Measurements from ENCODE around the gene CFAP299.
"Not testable (repeated sequence)": the region's sequence is repeated elsewhere in the genome, so short reads cannot be mapped to it uniquely, and the experiment has no call there.

CFAP299 gene

DNA sequence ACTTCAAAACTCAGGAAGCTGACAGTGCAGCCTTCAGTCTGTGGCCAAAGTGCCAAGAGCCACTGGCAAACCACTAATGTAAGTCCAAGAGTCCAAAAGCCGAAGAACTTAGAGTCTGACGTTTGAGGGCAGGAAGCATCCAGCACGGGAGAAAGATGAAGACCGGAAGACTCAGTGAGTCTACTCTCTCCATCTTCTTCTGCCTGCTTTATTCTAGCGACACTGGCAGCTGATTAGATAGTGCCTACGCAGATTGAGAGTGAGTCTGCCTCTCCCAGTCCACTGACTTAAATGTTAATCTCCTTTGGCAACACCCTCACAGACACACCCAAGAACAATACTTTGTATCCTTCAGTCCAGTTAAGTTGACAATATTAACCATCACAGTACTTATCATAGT is 414.0 kb downstream of the CFAP299 start:
- DNase-seq, result not testable (repeated sequence)

DNA sequence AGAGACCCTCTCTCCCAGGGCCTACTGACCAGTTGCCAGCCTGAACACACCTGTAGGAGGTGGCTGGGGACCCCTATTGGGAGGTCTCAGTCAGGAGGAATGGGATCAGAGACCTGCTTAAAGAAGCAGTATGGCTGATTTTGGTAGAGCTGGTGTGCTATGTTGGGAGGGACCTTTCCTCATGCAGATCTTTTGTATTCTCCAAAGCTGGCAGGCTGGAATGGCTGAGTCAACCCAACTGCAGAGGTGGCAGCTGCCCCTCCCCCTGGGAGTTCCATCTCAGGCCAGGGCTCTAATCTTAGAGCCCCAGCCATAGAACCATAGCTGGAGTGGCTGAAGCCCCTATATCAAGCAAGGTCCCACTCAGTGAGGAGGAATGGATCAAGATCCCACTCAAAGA is 415.7 kb downstream of the CFAP299 start:
- DNase-seq, result no peak

- DNase-seq, result no peak
These were observed 432.4 kb downstream of the CFAP299 start for GRCh38 chr4:80767944-80768343.

GRCh38 chr4:80776168-80776567 is 440.6 kb downstream of the CFAP299 start:
- no peak for DNase-seq

GRCh38 chr4:80781431-80781830 is 445.9 kb downstream of the CFAP299 start:
- DNase-seq, result no peak

DNA sequence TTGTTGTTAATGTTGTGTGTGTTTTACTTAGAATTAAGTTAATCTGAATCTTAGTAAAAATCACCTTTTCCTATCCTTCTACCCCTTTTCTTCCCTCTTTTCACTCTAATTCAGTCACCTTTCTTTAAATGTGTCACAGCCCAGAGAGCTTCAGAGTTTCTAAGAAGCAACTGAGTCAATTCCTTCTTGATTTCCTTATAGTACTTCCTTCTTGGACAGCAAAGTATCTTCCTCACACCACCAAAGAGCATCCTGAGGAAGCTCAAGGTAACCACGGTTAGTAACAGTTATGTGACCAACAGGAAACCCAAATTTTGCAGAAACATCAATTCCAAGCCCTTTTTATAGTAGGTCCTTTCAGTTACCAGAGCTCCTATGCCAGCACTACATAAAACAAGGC is 451.8 kb downstream of the CFAP299 start:
- no peak for DNase-seq

- DNase-seq, result no peak
These were observed 453.3 kb downstream of the CFAP299 start for GRCh38 chr4:80788798-80789197.

DNA sequence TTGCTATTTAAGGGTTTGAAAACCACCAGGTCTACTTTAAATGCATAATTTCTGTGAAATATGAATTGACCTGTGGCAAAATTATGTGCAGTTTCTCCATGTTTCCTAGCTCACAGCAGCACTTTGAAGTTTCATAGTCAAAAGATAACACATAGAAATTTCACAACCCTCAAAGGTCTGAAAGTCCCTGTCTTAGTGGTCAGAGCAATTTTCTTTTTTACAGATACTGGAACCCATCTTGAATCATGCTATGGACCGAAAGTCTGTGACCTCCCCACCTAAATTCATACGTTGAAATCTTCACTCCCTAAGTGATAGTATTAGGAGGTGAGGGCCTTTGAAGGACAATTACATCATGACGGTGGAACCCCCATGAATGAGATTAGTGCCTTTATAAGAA is 454.6 kb downstream of the CFAP299 start:
- DNase-seq, result no peak

DNA sequence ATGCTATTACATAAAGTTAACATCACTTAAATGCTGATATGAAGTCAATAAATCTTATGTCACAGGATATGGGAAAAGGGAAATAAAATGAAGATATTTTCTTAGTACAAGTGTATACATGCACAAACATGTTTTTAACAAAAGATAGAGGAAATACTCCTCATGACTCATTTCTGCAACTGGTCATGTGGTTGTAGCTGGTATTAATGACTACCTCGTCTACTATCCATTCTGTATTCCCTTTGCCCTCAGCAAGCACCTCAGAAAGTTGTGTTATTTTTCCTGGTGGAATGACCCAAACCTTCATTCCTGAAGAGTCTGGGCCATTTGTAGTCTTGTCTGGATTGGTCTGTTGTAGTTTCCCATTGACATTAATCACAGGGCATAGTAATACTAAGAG is 458.1 kb downstream of the CFAP299 start:
- not testable (repeated sequence) for DNase-seq

DNA sequence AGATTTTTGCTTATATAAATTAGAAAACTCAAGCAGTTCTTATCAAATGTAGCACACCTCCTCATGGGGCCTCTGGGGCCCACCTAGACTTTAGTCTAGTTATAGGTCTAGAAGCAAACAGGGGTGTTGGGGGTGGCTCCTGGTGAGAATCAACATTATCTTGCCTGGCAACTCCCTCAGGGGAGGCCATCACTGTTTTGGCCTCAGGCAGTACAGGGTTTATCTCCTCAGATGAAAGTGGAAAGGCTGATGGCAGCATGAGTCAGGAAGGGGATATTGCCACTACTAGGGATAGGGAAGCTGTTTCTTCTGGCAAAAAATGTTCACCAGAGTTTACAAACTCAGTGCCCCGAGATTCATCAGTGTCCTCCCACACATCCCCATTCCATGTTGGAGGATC is 462.6 kb downstream of the CFAP299 start:
- no peak for DNase-seq

DNA sequence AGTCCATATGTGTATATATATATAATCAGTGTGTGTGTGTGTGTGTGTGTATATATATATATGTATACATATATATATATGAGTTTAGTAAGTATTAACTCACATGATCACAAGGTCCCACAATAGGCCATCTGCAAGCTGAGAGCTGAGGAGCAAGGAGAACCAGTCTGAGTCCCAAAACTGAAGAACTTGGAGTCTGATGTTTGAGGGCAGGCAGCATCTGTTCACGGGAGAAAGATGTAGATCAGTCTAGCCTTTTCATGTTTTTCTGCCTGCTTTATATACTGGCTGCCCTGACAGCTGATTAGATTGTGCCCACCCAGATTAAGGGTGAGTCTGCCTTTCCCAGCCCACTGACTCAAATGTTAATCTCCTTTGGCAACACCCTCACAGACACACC is 465.2 kb downstream of the CFAP299 start:
- DNase-seq, result not testable (repeated sequence)

DNA sequence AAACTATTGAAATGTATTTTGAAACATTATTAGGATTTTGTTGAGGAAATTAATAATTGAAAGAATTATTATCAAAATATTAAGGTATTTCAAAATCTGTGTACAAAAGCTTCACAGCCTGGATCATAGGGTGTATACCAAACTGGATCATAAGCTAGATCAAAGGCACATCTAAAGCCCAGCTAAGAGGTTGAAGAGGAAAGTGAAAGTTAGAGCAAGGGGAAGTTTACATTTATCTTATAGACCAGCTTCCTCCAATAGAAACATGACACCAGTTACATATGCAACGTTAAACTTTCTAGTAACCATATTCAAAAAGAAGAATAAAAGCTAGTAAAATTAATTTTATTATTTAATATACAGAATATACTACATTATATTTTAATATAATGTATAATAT is 467.8 kb downstream of the CFAP299 start:
- DNase-seq, result no peak

DNA sequence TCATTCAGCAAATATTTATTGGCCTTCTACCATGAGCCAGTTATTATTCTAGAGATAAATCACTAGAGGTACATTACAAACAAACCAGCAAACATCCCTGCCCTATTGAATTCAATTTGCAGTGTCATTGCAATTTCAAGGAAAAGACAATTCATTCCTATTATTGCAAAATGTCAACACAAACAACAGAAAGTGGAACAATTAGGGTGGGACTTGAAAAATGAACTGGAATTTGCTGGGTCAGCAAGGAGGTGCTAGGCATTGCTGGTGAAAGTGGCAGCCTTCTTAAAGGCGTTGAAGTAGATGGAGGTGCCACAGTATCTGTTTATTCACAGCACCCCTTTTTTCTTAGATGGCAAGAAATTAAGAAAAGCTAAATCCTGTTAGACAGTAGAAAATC is 470.9 kb downstream of the CFAP299 start:
- no peak for DNase-seq

GRCh38 chr4:80809039-80809729 is 473.7 kb downstream of the CFAP299 start:
- DNase-seq, result no peak

GRCh38 chr4:80811406-80811805 is 475.9 kb downstream of the CFAP299 start:
- no peak for DNase-seq

DNA sequence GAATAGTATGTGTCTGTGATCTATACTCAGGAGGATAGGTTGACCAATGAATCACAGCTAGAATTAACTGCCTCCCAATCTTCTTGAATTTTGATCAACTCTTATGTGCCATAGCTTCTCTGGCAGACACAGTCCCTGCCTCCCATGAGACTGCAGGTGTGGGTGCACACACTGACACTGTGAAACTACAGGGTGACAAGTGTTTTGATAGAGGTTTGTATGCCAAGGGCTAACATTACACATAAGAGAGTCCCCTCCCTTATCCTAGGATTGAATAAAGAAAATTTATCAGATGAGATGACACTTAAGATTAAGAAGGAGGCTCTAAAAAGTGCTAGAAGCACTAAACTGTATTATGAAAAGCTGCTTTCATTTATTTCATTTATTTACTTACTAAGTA is 476.6 kb downstream of the CFAP299 start:
- DNase-seq, result no peak

- no peak for DNase-seq
These were observed 478.7 kb downstream of the CFAP299 start for GRCh38 chr4:80814266-80814665.

DNA sequence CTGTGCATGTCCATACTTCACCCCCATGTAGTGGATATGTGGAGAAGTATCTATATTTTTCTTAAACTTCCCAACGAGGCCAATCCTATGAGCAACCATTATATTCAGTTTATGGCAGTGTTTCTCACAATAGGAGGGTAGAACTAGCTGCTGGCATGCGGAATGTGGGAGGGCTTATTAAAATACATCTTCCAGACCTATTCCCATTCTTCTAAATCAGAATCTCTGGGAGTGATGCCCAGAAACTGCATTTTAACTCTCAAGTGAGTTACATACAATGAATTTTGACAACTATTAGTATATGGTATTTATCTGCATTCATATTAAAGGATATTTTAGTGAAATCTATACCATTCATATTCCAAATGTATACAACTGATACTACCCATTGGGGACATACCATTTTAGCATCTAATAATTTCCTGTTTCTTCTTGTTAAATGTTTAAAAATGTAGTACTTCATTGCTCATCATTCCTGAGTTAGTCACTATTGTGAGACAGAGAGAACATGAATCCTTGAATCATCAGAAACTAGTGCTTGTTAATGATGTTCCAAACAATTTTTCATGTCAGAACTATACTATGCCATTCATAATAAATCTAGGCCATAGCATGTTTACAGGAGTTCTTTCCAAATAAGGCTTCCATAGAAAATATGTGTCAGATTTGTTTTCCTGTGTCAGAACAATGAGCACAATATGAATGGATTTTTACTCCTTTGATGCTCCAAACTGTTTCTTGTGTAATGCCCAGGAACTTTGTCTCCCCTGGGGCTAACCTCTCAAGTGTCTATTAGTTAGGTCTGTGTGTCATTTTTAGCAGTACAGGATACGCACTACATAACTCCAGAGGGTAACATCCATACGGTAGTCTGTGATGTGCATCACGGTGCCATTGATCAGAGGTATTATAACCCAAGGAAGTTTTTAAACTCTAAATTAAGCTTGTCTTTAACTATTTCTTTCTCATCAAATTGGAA is 496.1 kb downstream of the CFAP299 start:
- DNase-seq, result no peak

DNA sequence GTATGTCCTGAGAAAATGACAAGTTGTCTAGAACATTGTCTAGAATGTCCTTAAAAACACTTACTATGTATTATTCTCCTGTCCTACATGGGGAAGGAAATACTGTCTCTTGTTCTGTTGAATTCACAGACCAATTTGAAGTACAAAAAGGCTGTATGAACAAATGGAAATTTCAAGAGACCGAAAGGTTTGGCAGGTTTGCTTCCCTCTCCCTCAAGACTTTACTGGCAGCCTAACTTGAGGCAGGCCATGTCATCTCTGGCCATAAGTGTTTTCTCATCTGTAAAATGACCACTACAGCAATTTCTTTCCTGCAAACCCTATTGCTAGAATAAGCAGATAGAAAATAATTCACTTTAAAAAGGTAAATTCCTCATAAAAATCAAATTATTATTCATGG is 503.8 kb downstream of the CFAP299 start:
- DNase-seq, result no peak

DNA sequence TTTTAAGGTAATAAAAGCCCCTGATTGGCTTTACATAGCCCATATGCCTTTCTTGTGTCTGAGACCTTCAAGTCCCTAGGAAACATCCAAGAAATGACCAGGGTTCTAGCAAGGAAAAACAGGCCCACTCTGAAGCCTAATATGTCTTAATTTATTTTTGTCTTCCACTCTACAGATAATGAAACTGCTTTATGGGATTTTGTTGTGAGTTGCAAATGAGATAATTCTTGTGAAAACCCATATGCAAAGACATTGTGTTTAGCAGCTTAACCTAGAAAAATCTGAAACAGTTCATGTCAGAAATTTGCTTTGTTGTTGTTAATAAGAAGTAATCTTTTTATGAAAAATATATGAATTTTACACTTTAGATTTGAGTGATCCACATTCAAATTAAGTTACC is 504.3 kb downstream of the CFAP299 start:
- DNase-seq, result no peak

GRCh38 chr4:80840396-80840795 is 504.9 kb downstream of the CFAP299 start:
- DNase-seq, result no peak

DNA sequence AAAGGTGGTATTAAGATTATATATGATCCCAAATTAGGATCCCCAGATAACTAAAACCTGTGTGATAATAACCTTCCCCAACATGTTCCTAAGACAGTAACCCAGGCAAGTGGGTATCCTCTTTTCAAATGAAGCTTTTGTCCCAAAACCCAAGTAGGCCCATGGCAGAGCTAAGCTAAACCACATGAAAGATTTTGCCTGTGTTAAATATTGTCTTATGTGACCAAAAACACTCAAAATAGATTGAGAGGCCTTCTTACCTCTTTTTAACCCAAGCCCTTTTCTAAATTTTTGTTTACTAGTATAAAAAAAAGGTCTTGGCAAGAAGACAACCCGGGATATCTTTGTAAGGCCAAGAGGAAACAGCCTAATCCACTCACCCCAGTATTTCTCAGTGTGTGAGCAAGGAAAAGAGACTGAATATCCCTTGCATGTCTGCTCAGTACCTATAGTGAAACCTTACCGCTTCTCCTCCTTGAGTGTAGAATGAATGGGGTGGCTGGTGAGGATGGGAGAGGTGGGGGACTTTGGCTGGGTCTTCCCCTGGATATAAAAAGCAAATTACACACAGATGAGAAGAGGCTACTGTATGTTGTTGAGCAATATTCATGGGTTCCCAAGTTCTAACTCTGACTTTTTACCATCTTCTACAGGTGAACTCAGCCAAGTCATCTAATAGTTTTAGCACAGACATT is 506.2 kb downstream of the CFAP299 start:
- DNase-seq, result no peak

DNA sequence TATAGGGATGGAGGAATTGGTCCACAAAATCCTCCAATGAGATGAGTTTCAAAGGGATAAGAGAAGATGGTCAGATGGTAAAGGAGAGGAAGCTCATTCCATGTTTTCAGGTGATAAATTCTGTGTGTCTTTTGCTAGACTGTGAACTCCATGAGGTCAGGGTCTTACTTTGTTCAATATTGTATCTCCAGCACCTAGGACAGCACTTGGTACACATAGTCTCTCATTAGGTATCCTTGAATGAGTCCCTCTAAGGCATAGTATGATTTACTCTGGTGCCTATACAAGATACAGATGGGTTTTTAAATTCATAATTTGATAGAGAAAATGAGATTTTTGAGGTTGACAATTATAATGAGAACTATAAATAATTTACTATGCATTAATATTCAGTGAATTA is 510.7 kb downstream of the CFAP299 start:
- DNase-seq, result no peak

DNA sequence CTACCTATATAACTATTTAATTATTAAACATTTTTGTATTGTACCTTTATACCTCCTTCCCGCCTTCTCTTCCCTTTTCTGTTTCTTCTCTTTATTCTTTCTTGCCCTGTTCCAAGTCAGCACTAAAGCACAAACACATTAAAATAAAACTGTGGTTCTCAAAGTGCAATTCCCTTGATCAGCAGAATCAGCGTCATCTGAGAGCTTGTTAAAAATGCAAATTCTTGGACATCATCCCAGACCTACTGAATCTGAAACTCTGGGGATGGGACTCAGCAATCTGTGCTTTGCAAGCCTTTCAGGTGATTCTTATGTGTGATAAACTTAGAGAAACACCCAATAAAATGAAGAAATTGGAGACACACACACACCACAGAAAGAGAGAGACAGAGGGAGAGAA is 516.5 kb downstream of the CFAP299 start:
- DNase-seq, result no peak
